Lung microvascular endothelial cell (primary cell): ENCODE results near the gene WNK2. TPM values are rescaled to one million over a fixed set of nuclear protein-coding genes. Genes with fewer than 3 reads are reported as not detected.

Experiments
- DNase-seq, 2 donors: peaks; one replicate each; pipeline versions ENCODE4 v3.0.0 to v3.0.0-alpha.2; 2010; ENCODE audit warnings: low read depth in 2 of 2
- total RNA-seq: library from RNA; depleted of rRNA; stranded (reverse); fragments of >200 nt; gene quantifications from 2 replicates; pipeline ENCODE4 v1.2.1, GENCODE V29; 2014

Gene WNK2
- total RNA-seq, 1 donor from 2014 or later: not detected

- DNase-seq: peak in 1 of 2 donors; percentile 37
These were observed 22.0 kb upstream of the WNK2 start for GRCh38 chr9:93161786-93162562.

GRCh38 chr9:93164085-93164484 is 19.9 kb upstream of the WNK2 start:
- DNase-seq: no peak

GRCh38 chr9:93166699-93167098 is 17.2 kb upstream of the WNK2 start:
- no peak for DNase-seq

GRCh38 chr9:93167185-93167584 is 16.8 kb upstream of the WNK2 start:
- DNase-seq: no peak

- no peak for DNase-seq
These were observed 16.1 kb upstream of the WNK2 start for GRCh38 chr9:93167838-93168237.

GRCh38 chr9:93168581-93168980 is 15.4 kb upstream of the WNK2 start:
- DNase-seq: no peak

- no peak for DNase-seq
These were observed 14.5 kb upstream of the WNK2 start for GRCh38 chr9:93169444-93169843.

- DNase-seq: no peak
These were observed 13.4 kb upstream of the WNK2 start for GRCh38 chr9:93170571-93170970.

GRCh38 chr9:93171261-93171990 is 12.5 kb upstream of the WNK2 start:
- no peak for DNase-seq

- DNase-seq: no peak
These were observed 11.1 kb upstream of the WNK2 start for GRCh38 chr9:93172666-93173364.

GRCh38 chr9:93173365-93174051 is 10.4 kb upstream of the WNK2 start:
- DNase-seq: peak; percentile 50 to 63

- no peak for DNase-seq
These were observed 9.0 kb upstream of the WNK2 start for GRCh38 chr9:93174976-93175375.

GRCh38 chr9:93177676-93178075 is 6.3 kb upstream of the WNK2 start:
- no peak for DNase-seq

- no peak for DNase-seq
These were observed 4.8 kb upstream of the WNK2 start for GRCh38 chr9:93178851-93179786.

- no peak for DNase-seq
These were observed 3.0 kb upstream of the WNK2 start for GRCh38 chr9:93180938-93181337.

- DNase-seq: no peak
These were observed 2.1 kb upstream of the WNK2 start for GRCh38 chr9:93181672-93182435.

- DNase-seq: no peak
These were observed 1.4 kb upstream of the WNK2 start for GRCh38 chr9:93182572-93182971.

GRCh38 chr9:93183131-93183662 is 742 bp upstream of the WNK2 start:
- no peak for DNase-seq

GRCh38 chr9:93184432-93185265 is 710 bp downstream of the WNK2 start:
- DNase-seq: no peak
